ENCODE data around the gene TM9SF1.

Gene TM9SF1, protein sequence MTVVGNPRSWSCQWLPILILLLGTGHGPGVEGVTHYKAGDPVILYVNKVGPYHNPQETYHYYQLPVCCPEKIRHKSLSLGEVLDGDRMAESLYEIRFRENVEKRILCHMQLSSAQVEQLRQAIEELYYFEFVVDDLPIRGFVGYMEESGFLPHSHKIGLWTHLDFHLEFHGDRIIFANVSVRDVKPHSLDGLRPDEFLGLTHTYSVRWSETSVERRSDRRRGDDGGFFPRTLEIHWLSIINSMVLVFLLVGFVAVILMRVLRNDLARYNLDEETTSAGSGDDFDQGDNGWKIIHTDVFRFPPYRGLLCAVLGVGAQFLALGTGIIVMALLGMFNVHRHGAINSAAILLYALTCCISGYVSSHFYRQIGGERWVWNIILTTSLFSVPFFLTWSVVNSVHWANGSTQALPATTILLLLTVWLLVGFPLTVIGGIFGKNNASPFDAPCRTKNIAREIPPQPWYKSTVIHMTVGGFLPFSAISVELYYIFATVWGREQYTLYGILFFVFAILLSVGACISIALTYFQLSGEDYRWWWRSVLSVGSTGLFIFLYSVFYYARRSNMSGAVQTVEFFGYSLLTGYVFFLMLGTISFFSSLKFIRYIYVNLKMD

GRCh38 chr14:24195186-24196070 is at the start of gene TM9SF1:
TSS of gene TM9SF1 (minus strand) at chr14:24195441. CDS start at chr14:24195019, 422 bp downstream.
- peak in 1 of 2 experiments; percentile 38 for DNase-seq

GRCh38 chr14:24243336-24243836 is 48.1 kb upstream of the TM9SF1 start:
- DNase-seq, result no peak

DNA sequence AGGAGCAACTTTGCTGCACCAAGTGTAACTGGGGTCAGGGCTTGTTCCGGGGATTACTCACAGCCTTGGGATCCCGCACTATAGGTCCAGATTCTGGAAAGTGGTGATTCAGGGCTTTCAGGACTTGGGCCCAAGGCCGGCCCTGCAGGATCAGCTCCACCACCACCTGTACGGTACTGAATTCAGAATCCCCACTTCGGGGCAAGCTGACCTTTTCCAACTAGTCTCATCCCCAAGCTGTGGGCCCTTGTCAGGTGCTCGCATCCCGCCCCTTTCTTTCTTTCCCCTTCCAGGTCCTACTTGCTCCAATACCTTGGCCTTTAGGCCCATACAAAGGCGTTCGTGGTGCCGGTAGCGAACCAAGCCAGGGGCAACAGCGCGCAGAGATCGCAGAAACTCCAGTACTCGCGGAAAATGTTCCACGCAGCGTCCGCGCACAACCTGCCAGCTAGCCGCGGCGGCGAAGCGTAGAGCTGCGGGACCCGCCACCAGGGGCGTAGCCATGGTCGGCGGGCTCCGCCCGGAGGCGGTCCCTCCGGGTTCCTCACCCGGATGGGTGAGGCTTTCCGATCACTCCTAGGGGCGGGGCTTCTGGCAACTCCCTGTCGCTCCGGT is 46.7 kb upstream of the TM9SF1 start:
- DNase-seq, result peak in 1 of 2 experiments; percentile 87

DNA sequence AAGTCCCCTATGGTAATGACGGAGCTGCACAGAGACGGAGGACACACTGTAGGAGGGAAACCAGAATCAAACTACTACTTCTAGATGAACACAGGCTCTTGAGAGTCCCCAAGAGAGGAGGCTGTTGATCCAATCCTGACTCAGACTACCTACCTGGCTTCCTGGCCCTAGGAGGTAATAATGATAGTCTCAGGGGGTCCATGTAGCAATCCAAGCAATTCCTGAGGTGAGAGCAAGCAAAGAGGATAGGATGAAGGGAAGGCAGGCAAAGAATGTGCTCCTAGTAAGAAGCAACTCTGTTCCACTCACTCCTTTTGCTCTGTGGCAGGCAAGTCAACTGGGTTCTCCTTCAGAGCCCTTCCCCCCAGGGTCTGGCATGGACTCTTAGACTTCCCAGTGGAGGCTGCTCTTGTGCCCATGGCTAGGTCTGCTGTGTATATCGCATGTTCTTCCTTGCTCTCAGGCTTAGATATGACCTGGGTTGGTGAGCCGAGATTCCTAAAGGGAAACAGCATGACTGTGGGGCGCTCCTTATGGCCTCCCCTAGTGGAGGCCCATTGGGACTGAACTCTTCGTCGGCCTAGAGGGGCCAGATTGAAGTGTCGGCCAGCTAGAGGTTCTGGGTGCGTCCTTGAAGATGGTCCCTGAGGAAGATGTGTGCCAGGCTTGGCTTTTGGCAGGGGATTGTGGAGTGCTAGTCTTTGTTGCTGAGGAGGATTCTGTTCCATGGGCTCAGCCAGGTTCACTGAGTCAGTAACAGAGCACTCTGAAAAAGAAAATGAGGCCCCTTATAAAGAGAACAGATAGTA is 45.1 kb upstream of the TM9SF1 start:
- DNase-seq, result no peak

DNA sequence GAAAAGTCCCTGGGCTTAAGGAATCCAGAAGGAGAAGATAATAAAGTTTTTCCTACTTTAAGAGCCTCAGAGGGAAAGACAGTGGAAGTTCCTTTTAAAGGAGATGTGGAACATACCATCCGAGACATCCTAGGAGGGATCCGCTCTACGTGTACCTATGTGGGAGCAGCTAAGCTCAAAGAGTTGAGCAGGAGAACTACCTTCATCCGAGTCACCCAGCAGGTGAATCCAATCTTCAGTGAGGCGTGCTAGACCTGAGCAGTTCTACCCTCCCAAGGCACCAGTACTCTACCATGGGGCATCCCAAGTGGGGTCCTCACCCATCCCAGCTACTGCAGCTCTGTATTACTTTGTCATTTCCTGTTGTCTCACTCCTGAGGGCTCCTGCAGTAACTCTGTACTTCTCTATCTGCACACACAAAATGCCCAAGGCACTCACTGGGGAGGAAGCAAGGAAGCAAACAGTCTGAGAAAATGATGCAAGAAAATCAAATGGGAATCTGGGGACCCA is 43.3 kb upstream of the TM9SF1 start:
- DNase-seq, result no peak

DNA sequence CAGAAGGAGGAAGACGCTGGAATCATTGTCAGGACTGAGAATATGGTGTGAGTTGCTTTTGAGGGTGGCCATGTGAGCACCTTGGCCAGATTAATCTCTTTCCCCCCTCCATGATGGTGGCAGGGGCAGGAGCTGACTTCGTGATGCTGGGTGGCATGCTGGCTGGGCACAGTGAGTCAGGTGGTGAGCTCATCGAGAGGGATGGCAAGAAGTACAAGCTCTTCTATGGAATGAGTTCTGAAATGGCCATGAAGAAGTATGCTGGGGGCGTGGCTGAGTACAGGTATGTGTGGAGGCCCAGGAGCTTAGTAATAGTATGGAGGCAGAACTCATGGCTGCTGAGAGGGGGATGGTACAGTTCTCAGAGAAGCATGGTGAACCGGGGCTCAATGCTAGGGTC is 42.9 kb upstream of the TM9SF1 start:
- DNase-seq, result no peak

GRCh38 chr14:24237463-24237955 is 42.3 kb upstream of the TM9SF1 start:
- DNase-seq, result no peak

DNA sequence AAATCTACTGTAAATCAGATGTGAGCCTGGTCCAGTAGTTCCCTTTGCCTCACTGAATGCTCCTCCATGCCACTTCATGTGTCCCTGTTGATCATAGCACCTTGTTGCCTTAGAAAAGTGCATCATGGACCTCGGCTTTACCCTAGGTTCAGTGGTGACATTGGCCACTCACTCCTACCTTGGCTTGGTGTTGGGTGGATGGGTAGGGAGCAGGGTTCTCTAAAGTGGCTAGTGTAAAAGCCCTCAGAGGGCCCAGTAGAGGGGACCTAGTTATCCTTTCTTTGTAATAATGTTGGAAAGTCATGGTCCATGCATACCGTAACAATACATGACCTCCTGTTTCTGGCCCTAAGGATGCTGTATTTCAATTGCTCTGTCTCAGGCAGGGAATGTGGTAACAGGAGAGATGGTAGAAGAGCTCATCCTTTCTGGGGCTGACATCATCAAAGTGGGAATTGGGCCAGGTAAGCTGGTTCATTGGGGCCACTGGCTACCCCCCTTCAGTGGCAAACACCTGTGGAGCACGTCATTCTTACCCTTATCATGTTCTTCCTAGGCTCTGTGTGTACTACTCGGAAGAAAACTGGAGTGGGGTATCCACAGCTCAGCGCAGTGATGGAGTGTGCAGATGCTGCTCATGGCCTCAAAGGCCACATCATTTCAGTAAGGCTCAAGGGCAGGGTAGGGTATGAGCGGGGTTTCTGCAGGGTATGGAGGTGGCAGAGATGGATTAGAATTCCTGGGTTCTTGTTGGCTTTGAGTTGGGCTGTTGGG is 41.6 kb upstream of the TM9SF1 start:
- DNase-seq, result no peak

GRCh38 chr14:24235804-24236688 is 40.8 kb upstream of the TM9SF1 start:
- DNase-seq, result no peak

- DNase-seq, result no peak
Measured at GRCh38 chr14:24234095-24235005, 39.1 kb upstream of the TM9SF1 start.

DNA sequence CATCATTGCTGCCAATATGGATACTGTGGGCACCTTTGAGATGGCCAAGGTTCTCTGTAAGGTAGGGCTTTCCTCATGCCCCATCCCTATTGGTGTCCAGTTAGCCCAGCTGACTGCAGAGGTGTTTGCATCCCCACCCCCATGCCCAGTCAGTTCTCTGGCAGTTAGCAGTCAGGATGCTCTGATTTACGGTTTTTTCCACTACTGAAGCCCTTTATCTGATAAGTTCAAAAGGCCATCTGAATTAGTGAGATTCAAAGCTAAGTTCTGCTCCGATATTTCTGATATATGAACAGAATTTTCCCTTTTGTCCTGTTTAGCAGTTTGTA is 38.3 kb upstream of the TM9SF1 start:
- DNase-seq, result no peak

- no peak for DNase-seq
Measured at GRCh38 chr14:24232645-24233537, 37.6 kb upstream of the TM9SF1 start, which contains the start of gene GMPR2. TSS of gene GMPR2 (plus strand) at chr14:24232929. CDS start at chr14:24233254, 325 bp downstream.

DNA sequence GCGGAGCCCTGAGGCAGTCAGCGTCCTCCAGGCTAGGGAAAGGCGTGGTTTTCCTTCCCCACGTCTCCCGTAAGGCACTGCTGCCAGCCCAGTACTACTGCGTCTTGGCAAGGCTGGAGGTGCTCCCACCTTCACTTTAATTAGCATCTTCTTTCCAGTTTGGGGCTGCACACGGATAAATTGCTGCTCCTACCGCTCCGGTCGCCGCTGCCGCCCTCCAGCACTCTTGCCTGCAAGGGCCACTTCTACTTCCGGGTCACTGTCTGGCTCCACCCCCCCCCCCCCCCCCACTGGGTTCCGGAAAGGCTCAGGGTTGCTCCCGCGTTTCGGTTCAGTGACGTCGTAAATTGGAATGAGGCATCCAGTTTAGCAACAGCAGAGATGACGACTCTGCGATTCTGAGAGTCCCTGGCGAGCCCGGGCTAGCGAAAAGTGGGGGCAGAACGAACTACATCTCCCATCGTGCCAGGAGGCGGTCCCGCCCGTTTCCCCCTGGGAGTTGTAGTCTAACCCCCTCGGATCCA is 36.9 kb upstream of the TM9SF1 start, which contains the start of gene NEDD8:
Gene NEDD8, minus strand, starts transcription at position 247 of the 524 bp plus-strand sequence. Its CDS starts 100 bp downstream, at position 147.
- DNase-seq, result peak; percentile 44 to 73

DNA sequence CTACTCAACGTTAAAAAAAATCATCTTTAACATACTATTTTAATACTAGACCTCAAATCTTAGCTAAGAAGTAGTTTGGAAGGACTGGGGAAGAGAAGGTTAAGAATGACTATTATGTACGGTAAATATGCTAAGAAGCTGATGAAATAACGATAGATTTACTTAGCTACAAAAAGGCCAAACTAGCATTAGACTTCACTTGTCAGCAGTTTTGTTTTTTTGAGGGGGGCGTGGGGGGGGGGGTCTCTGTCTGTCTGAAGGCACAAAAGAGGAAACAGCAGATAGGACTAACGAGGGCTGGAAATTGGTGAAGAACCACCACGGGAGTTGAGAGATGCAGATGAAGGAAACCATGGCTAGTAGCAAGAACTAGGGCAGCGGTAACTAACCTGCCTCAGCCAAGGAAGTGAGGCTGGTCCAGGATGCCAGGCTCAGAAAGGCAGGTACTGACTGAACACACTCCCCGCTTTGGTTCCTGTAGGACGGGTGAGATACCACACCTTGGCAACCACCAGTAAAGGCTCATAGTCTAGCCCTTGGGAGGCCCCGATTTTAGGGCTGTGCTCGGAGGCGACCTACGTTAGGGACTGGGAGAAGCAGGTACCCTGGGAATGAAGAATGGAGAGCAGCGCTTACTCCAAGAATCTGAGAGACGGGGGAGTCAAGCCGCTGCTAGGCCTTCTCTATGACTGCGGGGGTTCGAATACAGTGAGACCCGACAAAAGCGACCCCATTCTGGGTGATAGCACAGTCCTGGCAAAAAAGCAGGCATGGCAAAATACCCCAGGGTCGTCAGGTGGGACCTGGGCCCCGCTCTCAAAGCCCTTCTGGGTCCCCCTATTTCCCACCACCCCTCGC is 36.3 kb upstream of the TM9SF1 start:
- DNase-seq, result no peak

- DNase-seq, result no peak
Measured at GRCh38 chr14:24228902-24229301, 33.7 kb upstream of the TM9SF1 start.

GRCh38 chr14:24226473-24226872 is 31.2 kb upstream of the TM9SF1 start:
- DNase-seq, result no peak

Data from cerebellar nuclear complex (tissue), 1 donor.